TTC549 (cell line): ENCODE measurements around the gene IFNA2.
"Not testable (repeated sequence)": the region's sequence is repeated elsewhere in the genome, so short reads cannot be mapped to it uniquely, and the experiment has no call there.

Experiments used
- FAIRE-seq: peaks from 2 replicates; lab custom pipeline; 2012; peaks lifted over from hg19 to GRCh38; lab: Jason Lieb, UNC

Gene IFNA2

DNA sequence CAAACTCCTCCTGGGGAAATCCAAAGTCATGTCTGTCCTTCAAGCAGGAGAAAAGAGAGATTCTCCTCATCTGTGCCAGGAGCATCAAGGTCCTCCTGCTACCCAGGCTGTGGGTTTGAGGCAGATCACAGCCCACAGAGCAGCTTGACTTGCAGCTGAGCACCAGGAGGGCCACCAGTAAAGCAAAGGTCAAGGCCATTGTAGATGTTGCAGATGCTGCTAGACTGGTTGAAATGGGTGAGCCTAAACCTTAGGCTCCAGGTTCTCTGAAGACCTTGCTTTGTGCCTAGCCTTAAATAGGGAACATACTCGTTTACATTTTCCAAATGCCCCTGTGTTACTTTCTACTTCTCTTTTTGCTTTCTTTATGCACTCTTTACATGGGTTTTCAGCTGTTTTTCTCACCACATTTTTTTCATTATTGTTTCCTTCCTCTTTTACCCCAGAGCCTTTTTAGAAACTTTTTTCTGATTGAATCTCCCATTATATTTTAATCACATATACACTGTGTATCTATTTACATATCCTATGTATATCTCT lies at the start of gene IFNA2:
Gene IFNA2 (minus strand): TSS at position 268 of the 540 bp plus-strand sequence. CDS start 69 bp downstream, at position 199.
- FAIRE-seq, result no peak

DNA sequence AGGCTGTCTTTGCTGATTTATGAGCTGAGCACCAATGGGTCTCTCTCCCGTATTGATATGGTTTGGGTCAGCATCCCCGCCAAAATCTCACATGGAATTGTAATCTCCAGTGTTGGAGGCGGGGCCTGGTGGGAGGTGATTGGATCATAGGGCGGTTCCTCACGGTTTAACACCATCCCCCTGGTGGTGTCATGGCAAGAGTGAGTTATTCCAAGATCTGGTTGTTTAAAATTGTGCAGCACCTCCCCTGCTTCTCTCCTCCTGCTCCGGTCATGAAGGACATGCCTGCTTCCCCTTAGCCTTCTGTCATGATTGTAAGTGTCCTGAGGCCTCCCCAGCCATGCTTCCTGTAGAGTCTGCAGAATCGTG lies 49.8 kb upstream of the IFNA2 start:
- FAIRE-seq, result not testable (repeated sequence)

DNA sequence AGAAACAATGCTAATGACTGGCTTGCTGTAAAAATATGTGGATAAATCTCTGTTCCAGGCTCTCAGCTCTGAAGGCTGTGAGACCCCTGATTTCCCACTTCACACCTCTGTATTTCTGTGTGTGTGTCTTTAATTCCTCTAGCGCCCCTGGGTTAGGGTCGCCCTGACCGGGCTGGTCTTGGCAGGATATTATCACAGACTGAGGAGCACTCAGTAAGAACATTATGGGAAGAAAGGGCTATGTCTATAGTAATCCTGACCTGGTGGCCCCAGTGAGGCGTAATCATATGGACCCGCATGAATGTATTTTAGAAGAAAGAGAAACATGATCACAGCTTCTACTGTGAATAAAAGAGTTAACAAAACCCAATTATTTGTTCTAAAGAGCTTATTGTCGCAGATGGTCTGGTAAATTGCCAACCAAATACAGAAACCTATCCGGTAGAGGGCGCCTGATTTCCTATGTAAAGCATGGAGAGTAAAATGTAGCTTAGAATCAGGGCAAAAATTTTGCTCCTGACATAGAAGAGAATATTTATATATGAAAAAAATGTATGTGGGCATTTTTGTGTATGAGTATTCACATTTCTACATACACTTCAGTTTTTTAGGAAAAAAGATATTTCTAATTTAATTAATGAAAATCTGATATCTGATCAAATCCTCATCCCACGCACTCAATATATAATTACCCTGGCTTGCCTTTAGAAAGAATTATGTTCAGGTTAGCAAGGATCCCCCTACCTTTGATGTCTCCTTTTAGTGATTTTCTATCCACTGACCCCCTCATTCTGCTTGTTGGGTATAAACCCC lies 49.2 kb upstream of the IFNA2 start:
- no peak for FAIRE-seq

DNA sequence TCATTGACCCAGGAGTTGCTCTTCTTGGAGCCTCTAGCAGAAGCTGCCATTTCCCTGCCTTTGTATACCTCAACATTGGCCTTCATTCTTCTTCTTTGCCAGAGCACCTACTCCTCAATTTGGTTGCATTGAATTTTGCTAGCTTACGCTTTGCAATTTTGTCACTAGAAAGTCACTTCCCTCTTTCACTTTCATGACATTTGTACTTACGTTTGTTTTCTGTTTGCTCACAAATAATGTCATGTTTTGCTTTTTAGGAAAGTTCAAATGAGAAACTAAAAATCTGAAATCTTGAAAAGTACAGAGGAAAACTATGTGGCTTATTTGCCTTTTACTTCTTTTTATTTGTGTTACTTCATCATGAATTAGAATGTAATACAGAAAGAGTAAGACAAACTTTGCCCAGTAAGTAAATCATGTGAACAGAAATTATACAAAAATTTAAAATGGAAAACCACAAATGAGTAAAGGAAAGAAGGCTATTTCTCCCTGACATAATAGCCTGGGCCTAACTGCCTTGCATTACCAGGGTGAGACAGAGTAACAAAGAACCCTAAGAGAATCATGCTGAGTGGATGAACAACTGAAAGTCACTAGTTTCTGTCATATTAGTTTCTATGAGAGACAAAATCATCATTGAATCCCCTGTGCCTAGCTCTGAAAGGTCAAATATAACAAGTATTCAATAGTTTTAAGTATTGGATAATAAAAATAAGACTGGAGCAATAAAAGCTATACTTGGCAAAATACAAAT lies 47.7 kb upstream of the IFNA2 start:
- no peak for FAIRE-seq

DNA sequence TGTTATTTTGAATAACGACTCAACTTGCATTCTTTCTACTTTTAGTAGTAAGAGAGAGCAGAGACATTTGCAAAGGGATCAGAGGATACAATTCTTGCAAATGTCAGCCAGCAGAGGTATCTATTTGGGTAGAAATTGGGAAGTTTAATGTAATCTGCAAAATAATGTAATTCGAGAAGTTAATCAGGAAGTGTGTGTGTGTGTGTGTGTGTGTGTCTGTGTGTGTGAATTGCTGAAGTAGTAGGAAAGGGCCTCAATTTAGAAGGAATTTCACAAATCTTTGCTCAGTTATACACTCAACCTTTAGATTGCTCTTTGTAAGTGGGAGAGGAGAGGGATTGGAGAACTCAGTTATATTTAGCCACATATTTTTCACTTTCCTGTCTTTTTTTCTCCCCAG lies 44.0 kb upstream of the IFNA2 start:
- FAIRE-seq, result no peak

DNA sequence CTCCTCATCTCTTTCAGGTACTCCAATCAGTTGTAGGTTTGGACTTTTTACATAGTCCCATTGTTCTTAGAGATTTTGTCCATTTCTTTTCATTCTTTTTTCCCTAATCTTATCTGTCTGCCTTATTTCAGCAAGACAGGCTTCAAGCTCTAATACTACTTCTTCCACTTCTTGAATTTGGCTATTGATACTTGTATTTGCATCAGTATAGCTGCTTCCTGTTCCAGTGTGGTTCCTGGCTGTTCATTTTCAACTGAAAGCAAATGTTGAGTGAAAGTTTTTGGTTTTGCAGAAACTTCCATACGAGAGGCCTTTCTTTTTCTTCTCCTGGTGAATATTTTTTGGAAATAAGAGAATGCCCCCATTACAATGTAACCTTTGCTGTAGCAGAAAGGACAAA lies 43.0 kb upstream of the IFNA2 start:
- no peak for FAIRE-seq

DNA sequence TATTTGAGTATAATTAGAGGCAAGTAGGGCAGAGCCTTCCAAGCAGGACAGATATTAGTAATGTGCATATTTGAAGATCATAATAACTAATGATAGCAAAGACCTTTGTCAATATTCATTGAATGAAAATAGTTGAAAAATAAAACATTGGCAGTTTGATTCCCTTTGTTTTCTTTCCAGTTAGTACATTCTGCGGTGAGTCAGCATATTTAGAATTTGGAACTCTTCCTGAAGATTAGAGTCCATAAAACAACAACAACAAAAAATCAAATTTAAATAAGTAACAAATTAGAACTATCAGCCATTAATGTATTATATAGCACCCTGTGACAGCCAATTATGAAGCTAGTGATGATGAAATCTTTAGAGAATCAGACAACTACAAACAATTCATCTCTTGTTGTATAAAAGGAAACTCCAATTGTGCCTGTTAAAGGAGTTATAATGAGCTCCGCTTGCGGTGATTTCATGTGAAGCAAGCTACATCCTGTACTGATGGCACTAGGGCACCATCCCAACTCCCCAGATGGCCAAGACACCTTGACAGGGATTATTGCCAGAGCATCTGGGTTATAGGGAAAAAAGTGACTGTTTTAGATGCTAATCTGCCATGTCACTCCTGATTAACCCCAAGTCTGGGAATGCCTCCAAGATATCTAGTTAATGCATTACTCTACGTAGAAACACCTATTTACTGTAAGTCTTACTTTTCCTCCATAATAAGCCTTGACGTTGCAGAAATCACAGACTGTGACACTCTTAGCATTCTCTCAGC lies 30.5 kb upstream of the IFNA2 start:
- FAIRE-seq, result no peak

DNA sequence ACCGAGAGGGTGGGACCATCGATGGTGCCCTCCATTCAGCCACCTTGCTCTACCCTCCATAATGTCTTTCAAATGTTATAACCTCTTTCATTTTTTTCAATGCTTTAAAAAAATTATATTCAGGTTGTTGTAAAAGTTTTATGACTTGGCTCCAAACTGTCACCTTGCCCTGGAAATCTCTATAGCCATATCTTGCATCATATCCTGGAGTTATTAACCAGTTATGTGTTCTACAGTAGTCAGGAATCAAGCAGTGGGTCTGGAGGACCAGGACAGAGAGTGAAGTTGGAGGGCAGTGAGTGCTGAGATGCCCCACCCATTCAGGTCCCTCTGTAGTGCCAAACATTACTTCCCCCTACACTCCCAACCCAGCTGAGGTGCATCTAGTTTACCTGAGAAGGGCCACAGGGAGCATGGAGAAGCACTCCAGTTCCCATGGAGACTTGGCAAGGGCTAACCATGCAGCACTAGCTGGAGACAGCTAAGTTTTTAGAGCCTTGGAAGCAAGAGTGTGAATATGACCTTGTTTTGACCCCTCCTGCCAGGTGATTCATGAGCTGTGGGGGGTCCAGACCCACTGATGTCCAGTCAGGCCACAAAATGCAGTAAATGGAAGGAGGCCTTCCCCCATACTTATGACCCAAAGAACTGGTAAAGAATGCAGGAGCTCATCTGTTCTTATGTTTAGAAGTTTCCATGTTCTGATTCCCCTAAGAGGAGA lies 29.2 kb upstream of the IFNA2 start:
- FAIRE-seq, result no peak

DNA sequence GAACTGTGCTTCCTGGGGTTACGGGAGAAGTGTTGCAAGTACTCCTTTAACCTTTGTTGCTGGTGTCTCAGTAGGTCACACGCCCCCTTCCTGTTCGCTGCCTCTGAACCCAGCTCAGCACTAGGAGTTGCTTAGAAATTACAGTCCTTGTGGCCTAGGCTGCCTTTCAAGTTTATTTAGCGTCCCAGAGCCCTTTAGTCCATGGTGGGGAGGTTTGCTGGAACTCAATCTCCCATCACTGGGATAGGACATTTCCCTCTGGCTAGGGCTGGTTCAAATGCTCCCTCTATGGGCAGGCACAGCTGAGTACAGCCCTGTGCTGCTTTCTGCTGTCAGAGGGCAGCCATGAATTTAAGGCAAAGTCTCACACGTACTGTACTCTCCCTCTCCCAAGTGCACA lies 28.4 kb upstream of the IFNA2 start:
- no peak for FAIRE-seq

DNA sequence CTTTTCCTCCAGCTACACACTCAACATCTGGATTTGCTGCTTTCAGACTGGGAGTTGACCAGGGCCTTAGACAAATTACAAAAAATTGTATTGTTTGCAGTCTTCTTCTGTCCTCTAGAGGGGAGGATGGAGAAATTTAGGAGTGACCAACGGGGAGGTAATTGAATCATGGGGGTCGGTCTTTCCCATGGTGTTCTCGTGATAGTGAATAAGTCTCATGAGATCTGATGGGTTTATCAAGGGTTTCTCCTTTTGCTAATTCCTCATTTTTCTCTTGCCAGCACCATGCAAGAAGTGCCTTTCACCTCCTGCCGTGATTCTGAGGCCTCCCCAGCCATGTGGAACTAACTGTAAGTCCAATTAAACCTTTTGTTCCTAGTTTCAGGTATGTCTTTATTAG lies 28.0 kb upstream of the IFNA2 start:
- FAIRE-seq, result no peak

DNA sequence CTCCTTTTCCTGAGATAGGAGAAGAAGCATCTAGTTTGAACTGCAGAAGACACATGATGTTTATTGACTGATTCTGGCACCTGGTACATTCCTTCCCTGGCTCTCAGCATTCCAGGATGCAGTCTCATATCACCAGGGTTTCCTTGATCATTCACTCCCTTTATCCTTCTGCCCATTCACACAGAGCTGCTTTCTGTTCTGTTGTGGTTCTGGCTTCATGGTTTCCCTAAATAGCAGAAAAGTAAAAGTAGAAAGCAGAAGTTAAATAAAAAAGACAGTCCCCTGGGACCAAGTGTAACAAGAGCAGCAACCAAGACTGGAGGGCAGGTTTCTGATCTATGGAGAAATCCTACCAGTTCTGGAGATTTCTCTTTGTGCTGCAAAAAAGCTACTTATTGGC lies 26.9 kb upstream of the IFNA2 start:
- no peak for FAIRE-seq

DNA sequence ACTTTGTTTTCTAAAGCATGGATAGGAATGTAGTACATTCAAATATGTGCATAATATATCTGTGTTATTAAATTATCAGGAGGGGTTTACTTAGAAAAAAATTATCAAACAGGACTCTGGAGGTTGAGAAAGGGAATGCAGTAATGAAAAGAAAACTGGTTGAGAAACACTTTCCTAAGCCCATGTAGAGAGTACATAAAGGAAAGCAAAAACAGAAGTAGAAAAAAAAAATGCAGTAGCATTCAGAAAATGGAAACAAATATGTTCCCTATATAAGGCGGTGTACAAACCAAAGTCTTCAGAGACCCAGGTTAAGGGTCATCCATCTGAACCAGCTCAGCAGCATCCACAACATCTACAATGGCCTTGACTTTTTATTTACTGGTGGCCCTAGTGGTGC lies 23.6 kb upstream of the IFNA2 start, which contains the start of gene IFNA8:
Gene IFNA8 (plus strand): TSS at position 301 of the 400 bp plus-strand sequence. CDS start 60 bp downstream, at position 361.
- no peak for FAIRE-seq

DNA sequence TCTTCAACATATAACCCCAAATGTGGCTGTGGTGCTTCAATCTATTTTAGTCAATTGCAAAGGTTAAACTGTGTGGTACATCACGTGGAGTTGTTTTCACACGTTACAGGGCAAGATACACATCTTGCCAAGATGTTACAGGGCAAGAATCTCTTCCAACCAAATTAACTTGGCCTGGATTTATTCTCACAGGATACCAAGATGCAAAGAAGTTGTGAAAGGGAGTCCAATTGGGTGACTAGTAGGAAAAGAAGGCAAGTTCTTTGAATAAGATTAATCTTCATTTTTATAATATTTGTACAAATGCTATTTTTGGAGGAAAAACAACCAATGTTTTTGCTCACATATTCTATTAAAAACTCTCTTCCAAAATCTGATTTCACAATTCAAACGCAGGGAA lies 18.9 kb upstream of the IFNA2 start:
- FAIRE-seq, result no peak

DNA sequence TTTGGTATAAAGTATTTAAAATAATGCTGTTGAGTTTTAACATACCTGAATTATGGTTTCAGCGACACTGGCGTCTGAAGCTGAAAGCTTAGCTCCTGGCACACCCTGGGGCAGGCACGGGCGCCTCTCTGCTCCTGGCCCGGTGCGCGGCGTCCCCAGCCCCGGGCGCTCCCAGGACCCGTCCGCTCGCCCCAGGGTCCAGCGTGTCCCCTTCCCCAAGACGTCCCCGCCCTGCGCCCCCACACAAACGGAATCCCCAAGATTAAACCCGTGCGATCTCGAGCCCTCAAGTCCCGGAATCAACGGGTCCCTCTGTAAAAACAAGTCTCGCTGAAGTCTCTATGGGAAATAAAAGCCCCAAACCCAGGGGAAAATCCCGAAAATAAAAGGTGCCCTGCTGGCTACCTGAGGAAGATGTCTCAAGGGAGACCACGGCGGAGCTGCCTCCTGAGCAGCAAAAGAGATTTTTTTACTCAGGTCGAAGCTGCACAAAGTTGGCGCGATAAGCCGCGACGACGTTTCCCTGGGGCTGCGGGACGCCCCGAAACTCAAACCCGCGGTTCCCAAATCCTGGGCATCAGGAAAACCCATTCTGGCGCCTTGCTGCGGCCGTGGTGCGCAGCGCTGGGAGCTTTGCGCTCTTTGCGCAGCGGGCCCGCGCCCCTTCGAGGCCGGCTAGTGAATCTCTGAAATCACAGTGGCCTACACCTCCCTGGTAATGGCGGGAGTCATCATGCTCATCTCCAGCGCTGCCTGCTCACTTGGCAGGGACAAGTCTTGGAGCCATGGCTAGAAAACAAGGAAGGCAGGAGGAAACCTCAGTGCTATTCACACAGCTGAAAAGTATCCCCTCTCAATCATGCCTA lies 17.4 kb upstream of the IFNA2 start:
- FAIRE-seq, result no peak

DNA sequence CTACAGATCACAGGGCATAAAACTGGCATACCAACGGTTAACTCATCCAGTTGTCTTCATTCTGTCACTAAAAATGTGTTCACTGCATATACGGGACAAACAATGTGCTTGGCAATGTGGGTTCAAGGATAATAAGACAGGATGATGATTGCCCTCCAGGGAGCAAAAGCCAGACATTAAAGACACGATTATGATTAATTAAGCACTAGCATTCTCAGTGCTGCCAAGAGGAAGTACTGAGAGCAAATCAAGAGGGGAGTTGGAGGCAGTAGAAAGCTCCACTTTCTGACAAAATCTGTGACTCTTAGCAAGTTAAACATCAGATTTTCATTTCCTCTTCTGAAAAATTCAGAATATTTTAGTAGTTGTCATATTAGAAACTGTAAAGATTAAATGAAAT lies 14.8 kb upstream of the IFNA2 start:
- FAIRE-seq, result no peak

DNA sequence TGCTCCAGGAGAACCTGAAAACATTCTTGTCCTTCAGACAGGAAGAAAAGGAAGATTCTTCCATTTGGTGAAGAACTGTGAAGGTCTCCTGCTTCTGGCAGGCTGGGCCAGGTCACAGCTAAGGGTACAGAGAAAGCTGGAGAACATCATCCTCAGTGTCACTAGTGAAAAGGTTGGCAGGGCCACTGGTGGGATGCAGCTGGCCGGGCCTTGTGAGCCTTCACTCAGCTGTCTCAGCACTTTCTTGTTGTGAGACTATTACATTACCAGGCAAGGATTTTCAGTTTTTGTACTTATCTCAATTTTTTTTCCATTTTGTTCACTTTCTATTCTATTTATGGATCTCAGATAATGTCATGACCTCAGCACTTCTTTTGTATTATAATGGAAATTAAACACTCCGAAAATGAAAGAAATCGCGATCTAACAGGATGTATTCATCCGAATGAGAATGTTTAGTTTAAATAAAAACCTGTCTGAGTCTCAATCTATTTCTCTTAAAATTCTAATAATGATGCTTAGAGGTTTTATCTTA lies 13.8 kb upstream of the IFNA2 start:
- no peak for FAIRE-seq

DNA sequence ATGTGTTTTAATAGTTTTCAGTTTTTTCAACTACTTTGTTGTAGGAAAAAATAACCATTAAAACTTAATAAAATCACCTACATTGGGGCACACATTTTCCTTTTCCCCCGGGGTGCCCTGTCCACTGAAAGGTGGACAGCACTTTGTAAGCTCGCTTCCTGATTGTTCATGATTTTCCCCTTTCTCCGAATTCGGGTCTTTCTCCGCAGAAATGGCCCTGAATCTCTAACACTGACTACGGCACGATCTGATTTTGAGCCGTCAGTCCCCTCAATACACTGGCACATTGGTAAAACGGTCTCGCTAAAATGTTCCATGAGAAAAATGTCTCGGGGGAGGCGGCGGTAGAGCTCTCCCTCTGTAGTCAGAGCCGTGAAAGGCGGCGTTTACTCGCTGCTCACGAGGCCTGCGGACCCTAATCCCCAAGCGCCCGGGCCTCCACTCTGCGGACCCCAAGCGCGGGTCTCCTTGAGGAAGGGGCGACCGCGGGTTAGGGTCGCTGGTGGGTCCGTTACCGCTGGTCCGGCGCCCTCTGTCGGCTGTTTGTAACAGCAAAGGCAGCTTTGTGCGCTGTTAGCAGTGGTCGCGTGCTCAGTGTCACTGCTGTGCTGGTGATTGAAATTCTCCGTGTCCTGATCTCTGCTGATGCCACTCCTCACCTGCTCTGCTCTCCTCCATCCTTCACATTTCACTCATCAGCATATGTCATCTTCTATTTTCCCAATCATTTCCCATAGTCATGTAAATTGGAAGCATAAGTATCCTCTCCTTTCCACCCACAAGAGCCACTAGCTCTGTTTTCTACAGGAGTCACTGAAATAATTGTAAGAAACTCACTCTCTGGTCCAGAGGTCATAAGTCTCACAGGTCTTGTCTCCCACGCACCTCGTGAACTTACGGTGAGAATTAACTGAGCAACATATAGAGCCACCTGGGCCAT lies 10.8 kb upstream of the IFNA2 start:
- no peak for FAIRE-seq

DNA sequence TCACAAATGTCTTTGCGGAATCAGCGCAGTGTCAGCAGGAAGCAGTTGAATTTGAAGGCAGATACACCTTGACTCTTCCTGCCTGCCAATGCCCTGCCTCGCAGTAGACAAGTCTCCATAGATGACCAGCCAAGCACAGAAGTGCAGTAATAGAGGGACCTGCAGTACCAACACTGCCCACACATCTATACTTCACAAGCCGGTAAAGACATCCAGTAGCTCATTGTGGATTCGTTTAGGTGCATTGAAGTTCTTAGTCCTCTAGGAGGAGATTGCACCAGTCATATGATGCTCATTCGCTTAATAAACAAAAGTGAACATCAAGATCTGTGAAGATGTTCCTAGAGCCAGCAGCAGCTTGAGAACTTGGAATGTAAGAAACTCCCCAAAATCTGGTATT lies 7.1 kb upstream of the IFNA2 start:
- FAIRE-seq, result no peak

DNA sequence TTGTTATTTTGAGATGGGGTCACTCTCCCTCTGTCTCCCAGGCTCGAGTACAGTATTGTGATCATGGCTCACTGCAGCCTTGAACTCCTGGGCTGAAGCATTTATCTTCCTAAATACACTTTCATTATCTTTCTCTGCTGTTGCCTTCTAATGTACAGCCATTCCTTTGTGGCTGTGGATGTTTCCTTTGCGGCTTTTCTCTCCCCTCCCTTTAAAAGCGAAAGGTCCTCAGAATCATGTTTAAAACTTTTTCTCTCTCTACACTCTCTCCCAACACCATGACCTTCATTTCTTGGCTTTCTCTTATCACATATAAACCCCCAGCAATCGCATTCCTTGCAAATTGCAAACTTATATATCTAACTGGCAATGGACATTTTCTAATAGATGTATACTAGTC lies 1.6 kb downstream of the IFNA2 start:
- no peak for FAIRE-seq
